GM23338 (cell line): ENCODE measurements around the gene AP4B1.

ENCODE experiments used
- CREB1 ChIP-seq: fragments of 250-450 bp; sonication (Bioruptor Pico); IDR thresholded peaks from 2 replicates; pipeline ENCODE4 v1.5.0; 2020; ENCODE audit warnings: low read depth, mild to moderate bottlenecking, moderate library complexity
- EZH2 ChIP-seq: fragments of 200-600 bp; sonication (generic); IDR thresholded peaks from one replicate; pipeline ENCODE4 v1.8.0; 2017; ENCODE audit warnings: antibody characterized with exemption, mild to moderate bottlenecking, low read depth; ENCODE audit not compliant: unreplicated experiment
- EZH2phosphoT487 ChIP-seq: fragments of 200-600 bp; sonication (generic); IDR thresholded peaks from one replicate; pipeline ENCODE4 v1.8.1; 2018; ENCODE audit warnings: antibody characterized with exemption; ENCODE audit not compliant: unreplicated experiment
- JUNB ChIP-seq: IDR thresholded peaks from one replicate; pipeline ENCODE4 v1.6.1; 2016; ENCODE audit warnings: antibody characterized with exemption; ENCODE audit not compliant: unreplicated experiment
- NANOG ChIP-seq: IDR thresholded peaks from 2 replicates; pipeline ENCODE4 v1.6.1; 2016; ENCODE audit warnings: antibody characterized with exemption, borderline replicate concordance
- POLR2AphosphoS5 ChIP-seq: IDR thresholded peaks from 2 replicates; pipeline ENCODE4 v1.6.1; 2016; ENCODE audit warnings: antibody characterized with exemption, low read depth
- STAT1 ChIP-seq: IDR thresholded peaks from one replicate; pipeline ENCODE4 v1.6.1; 2016; ENCODE audit warnings: antibody characterized with exemption; ENCODE audit not compliant: unreplicated experiment
- ZNF114 ChIP-seq: fragments of 250-450 bp; sonication (Bioruptor Pico); IDR thresholded peaks from 2 replicates; pipeline ENCODE4 v1.5.0; 2020; ENCODE audit warnings: mild to moderate bottlenecking, moderate library complexity
- ZNF331 ChIP-seq: fragments of 250-450 bp; sonication (Bioruptor Pico); IDR thresholded peaks from 2 replicates; pipeline ENCODE4 v1.5.0; 2020; ENCODE audit warnings: low read depth, mild to moderate bottlenecking, moderate library complexity
- TF ChIP-seq, protein P1 (sequence below), 2 experiments: fragments of 200-600 bp in 1 of 2; sonication (generic) in 1 of 2; conservative IDR thresholded peaks; 2 replicates each; pipeline versions ENCODE4 v1.5.1 to v1.6.1; 2016 to 2017; ENCODE audit warnings: antibody characterized with exemption in 2 of 2, low read depth in 2 of 2, mild to moderate bottlenecking in 2 of 2, moderate library complexity in 1 of 2
- TF ChIP-seq, protein P2 (sequence below): IDR thresholded peaks from one replicate; pipeline ENCODE4 v1.6.1; 2018; ENCODE audit warnings: antibody characterized with exemption; ENCODE audit not compliant: unreplicated experiment
- TF ChIP-seq, protein P3 (sequence below): fragments of 250-450 bp; sonication (Bioruptor Pico); IDR thresholded peaks from 2 replicates; pipeline ENCODE4 v1.5.0; 2020; ENCODE audit warnings: mild to moderate bottlenecking, moderate library complexity

DNA sequence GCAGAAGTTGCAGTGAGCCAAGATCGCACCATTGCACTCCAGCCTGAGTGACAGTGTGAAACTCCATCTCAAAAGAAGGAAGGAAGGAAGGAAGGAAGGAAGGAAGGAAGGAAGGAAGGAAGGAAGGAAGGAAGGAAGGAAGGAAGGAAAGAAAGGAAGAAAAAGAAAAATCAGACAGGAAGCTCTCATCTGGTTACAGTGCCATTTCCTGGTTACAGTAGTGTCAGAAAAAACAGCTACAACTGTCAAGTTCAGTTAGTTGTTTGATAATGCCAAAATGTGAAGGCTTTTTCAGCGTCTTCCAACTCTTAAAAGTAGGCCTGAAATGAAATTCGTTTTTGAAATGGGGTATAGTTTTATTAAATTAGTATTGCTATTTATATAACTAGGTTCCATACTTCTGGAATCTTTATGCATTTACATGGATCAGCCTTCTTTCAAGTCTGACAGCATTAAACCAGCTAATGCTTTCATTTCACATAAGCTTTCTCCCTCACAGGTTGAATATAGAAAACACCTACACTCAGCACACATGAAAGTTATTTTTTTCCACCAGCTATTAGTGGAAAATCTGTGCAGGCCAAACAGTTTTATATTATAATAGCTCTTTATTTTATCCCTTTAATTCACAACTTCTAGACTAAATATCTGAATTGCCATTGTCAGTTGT, 54.3 kb downstream of the AP4B1 start:
- TF ChIP-seq STAT1, result no peak
- TF ChIP-seq, protein P1, sequence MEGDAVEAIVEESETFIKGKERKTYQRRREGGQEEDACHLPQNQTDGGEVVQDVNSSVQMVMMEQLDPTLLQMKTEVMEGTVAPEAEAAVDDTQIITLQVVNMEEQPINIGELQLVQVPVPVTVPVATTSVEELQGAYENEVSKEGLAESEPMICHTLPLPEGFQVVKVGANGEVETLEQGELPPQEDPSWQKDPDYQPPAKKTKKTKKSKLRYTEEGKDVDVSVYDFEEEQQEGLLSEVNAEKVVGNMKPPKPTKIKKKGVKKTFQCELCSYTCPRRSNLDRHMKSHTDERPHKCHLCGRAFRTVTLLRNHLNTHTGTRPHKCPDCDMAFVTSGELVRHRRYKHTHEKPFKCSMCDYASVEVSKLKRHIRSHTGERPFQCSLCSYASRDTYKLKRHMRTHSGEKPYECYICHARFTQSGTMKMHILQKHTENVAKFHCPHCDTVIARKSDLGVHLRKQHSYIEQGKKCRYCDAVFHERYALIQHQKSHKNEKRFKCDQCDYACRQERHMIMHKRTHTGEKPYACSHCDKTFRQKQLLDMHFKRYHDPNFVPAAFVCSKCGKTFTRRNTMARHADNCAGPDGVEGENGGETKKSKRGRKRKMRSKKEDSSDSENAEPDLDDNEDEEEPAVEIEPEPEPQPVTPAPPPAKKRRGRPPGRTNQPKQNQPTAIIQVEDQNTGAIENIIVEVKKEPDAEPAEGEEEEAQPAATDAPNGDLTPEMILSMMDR (conservative IDR thresholded peaks at IDR 0.05; ENCODE audit: low read depth in 2 of 2), result no peak
- no peak for TF ChIP-seq EZH2phosphoT487
- no peak for TF ChIP-seq EZH2
- TF ChIP-seq JUNB, result no peak
- no peak for TF ChIP-seq POLR2AphosphoS5
- TF ChIP-seq, protein P2, sequence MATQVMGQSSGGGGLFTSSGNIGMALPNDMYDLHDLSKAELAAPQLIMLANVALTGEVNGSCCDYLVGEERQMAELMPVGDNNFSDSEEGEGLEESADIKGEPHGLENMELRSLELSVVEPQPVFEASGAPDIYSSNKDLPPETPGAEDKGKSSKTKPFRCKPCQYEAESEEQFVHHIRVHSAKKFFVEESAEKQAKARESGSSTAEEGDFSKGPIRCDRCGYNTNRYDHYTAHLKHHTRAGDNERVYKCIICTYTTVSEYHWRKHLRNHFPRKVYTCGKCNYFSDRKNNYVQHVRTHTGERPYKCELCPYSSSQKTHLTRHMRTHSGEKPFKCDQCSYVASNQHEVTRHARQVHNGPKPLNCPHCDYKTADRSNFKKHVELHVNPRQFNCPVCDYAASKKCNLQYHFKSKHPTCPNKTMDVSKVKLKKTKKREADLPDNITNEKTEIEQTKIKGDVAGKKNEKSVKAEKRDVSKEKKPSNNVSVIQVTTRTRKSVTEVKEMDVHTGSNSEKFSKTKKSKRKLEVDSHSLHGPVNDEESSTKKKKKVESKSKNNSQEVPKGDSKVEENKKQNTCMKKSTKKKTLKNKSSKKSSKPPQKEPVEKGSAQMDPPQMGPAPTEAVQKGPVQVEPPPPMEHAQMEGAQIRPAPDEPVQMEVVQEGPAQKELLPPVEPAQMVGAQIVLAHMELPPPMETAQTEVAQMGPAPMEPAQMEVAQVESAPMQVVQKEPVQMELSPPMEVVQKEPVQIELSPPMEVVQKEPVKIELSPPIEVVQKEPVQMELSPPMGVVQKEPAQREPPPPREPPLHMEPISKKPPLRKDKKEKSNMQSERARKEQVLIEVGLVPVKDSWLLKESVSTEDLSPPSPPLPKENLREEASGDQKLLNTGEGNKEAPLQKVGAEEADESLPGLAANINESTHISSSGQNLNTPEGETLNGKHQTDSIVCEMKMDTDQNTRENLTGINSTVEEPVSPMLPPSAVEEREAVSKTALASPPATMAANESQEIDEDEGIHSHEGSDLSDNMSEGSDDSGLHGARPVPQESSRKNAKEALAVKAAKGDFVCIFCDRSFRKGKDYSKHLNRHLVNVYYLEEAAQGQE, result no peak
- no peak for TF ChIP-seq ZNF114 (CRISPR knock-in tag)
- no peak for TF ChIP-seq CREB1 (CRISPR knock-in tag)
- TF ChIP-seq, protein P3, sequence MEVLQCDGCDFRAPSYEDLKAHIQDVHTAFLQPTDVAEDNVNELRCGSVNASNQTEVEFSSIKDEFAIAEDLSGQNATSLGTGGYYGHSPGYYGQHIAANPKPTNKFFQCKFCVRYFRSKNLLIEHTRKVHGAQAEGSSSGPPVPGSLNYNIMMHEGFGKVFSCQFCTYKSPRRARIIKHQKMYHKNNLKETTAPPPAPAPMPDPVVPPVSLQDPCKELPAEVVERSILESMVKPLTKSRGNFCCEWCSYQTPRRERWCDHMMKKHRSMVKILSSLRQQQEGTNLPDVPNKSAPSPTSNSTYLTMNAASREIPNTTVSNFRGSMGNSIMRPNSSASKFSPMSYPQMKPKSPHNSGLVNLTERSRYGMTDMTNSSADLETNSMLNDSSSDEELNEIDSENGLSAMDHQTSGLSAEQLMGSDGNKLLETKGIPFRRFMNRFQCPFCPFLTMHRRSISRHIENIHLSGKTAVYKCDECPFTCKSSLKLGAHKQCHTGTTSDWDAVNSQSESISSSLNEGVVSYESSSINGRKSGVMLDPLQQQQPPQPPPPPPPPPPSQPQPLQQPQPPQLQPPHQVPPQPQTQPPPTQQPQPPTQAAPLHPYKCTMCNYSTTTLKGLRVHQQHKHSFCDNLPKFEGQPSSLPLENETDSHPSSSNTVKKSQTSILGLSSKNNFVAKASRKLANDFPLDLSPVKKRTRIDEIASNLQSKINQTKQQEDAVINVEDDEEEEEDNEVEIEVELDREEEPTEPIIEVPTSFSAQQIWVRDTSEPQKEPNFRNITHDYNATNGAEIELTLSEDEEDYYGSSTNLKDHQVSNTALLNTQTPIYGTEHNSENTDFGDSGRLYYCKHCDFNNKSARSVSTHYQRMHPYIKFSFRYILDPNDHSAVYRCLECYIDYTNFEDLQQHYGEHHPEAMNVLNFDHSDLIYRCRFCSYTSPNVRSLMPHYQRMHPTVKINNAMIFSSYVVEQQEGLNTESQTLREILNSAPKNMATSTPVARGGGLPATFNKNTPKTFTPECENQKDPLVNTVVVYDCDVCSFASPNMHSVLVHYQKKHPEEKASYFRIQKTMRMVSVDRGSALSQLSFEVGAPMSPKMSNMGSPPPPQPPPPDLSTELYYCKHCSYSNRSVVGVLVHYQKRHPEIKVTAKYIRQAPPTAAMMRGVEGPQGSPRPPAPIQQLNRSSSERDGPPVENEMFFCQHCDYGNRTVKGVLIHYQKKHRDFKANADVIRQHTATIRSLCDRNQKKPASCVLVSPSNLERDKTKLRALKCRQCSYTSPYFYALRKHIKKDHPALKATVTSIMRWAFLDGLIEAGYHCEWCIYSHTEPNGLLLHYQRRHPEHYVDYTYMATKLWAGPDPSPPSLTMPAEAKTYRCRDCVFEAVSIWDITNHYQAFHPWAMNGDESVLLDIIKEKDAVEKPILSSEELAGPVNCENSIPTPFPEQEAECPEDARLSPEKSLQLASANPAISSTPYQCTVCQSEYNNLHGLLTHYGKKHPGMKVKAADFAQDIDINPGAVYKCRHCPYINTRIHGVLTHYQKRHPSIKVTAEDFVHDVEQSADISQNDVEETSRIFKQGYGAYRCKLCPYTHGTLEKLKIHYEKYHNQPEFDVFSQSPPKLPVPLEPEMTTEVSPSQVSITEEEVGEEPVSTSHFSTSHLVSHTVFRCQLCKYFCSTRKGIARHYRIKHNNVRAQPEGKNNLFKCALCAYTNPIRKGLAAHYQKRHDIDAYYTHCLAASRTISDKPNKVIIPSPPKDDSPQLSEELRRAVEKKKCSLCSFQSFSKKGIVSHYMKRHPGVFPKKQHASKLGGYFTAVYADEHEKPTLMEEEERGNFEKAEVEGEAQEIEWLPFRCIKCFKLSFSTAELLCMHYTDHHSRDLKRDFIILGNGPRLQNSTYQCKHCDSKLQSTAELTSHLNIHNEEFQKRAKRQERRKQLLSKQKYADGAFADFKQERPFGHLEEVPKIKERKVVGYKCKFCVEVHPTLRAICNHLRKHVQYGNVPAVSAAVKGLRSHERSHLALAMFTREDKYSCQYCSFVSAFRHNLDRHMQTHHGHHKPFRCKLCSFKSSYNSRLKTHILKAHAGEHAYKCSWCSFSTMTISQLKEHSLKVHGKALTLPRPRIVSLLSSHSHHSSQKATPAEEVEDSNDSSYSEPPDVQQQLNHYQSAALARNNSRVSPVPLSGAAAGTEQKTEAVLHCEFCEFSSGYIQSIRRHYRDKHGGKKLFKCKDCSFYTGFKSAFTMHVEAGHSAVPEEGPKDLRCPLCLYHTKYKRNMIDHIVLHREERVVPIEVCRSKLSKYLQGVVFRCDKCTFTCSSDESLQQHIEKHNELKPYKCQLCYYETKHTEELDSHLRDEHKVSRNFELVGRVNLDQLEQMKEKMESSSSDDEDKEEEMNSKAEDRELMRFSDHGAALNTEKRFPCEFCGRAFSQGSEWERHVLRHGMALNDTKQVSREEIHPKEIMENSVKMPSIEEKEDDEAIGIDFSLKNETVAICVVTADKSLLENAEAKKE, result no peak
- TF ChIP-seq ZNF331 (CRISPR knock-in tag), result no peak
- TF ChIP-seq NANOG, result no peak
